GM13976 (cell line): ENCODE measurements around the gene AP1S1.

Source experiments
- DNase-seq: peaks from one replicate; pipeline ENCODE4 v3.0.0; 2012; ENCODE audit warnings: low spot score
- CTCF ChIP-seq: IDR thresholded peaks from 2 replicates; pipeline ENCODE4 v1.5.1; 2012; ENCODE audit warnings: borderline replicate concordance, mild to moderate bottlenecking; ENCODE audit not compliant: insufficient read depth; ENCODE audit errors: extremely low read depth, missing control alignments, control extremely low read depth
- in situ Hi-C: fragments of 300-500 bp; cut with MboI; formaldehyde crosslinking; loops from one replicate; pipeline ENCODE4 v1.12.0; 2022; ENCODE audit warnings: low sequenced_read_pairs, mixed read lengths, inconsistent platforms; ENCODE audit not compliant: unreplicated experiment

AP1S1 gene

GRCh38 chr7:101180130-101180755 lies 26.0 kb downstream of the AP1S1 start, which contains the start of gene NAT16:
Gene NAT16 (minus strand): TSS chr7:101180293. CDS start chr7:101174807, 5,486 bp downstream.
- no peak for TF ChIP-seq CTCF
- in situ Hi-C loops = no loop called here
- no peak for DNase-seq

DNA sequence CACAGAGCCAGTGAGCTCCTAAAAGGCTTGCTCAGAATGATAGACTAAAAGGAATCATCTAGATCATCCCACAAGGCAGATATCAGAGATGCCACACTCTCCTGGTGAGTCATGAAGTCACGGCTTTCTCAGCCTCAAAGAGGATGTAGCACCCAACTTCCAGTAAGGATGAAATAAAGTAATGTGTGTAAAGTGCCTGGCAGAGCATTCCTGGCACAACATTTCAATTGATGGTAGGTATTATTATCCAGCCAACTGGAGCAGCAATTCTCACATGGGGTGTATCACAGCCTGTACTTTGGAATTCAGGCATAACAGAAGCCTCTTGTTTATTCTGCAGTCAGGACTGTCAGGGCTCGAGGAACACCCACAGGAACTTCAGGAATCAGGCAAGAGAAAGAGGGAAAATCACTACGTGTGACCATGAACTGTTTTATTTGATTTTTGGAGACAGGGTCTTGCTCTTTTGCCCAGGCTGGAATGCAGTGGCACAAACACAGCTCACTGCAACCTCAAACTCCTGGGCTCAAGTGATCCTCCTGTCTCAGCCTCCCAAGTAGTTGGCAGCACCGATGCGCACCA lies 31.1 kb downstream of the AP1S1 start:
- no peak for TF ChIP-seq CTCF
- no peak for DNase-seq
- in situ Hi-C loops = no loop called here

DNA sequence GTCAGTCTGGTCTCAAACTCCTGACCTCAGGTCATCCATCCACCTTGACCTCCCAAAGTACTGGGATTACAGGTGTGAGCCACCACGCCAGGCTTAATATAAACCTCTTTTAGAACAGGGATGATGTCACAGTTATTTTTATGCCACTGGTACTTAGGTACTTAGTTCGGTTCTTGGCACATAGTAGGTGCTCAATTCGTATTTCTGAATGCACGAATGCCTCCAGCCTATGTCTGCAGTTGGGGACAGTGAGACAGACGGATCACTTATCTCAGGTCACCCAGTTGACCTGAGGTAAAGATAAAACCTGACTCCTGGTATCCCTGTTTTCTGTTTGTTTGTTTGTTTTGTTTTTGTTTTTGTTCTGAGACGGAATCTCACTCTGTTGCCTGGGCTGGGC lies 31.9 kb downstream of the AP1S1 start:
- DNase-seq = no peak
- in situ Hi-C loops = no loop called here
- TF ChIP-seq CTCF = no peak

DNA sequence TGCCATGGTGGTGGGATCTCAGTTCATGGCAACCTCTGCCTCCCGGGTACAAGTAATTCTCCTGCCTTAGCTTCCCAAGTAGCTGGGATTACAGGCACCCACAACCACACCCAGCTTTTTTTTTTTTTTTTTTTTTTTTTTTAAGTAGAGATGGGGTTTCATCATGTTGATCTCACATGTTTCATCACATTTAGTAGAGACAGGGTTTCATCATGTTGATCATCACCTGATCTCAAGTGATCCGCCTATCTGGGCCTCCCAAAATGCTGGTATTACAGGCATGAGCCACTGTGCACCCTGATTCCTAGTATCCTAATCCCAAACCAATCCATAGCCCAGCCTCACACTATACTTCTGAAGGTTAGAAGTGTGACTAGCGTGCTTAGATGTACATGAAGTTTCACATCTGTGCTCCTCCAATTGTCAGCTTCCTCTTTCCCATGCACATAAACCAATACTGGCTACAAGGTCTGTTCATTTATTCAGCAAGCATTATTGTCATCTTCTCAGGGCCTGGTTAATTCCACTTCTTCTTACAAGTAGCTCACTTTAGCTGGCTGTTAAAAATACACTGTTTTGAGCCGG lies 32.7 kb downstream of the AP1S1 start:
- TF ChIP-seq CTCF = no peak
- in situ Hi-C loops = no loop called here
- DNase-seq = no peak

- in situ Hi-C loops = no loop called here
- DNase-seq = no peak
- TF ChIP-seq CTCF = no peak
These were observed 34.8 kb downstream of the AP1S1 start for GRCh38 chr7:101189109-101189508.

GRCh38 chr7:101195884-101196283 lies 41.6 kb downstream of the AP1S1 start:
- TF ChIP-seq CTCF = no peak
- DNase-seq = no peak
- in situ Hi-C loops = loop anchor here (10.0 kb wide), 1 partner anchor 51 kb away; no protein-coding TSS in a partner anchor
